Loucy (cell line): Measurements from ENCODE around the gene ARHGEF10L.

ENCODE experiments used
- H2AFZ ChIP-seq: fragments of 200-600 bp; sonication (generic); 2 replicates; pipeline ENCODE4 v1.6.0; 2016; ENCODE audit warnings: antibody characterized with exemption, mild to moderate bottlenecking, low read length, moderate library complexity
- H3F3A ChIP-seq: fragments of 200-600 bp; 2 replicates; pipeline ENCODE4 v1.6.0; 2016; ENCODE audit warnings: antibody characterized with exemption, low read depth, mild to moderate bottlenecking
- H3K27me3 ChIP-seq: fragments of 200-600 bp; sonication (generic); 2 replicates; pipeline ENCODE4 v1.6.1; 2014; ENCODE audit warnings: low read length, mild to moderate bottlenecking; ENCODE audit not compliant: insufficient read depth, poor library complexity, severe bottlenecking
- H3K36me3 ChIP-seq: fragments of 200-600 bp; sonication (generic); 2 replicates; pipeline ENCODE4 v1.6.1; 2016; ENCODE audit warnings: low read length; ENCODE audit not compliant: insufficient read depth
- H3K4me1 ChIP-seq: fragments of 200-600 bp; sonication (generic); 2 replicates; pipeline ENCODE4 v1.5.1; 2014; ENCODE audit warnings: low read length, mild to moderate bottlenecking; ENCODE audit not compliant: insufficient read depth, poor library complexity, severe bottlenecking
- H3K4me2 ChIP-seq: fragments of 200-600 bp; sonication (generic); 2 replicates; pipeline ENCODE4 v1.6.0; 2014; ENCODE audit warnings: antibody characterized with exemption, low read length, low read depth, mild to moderate bottlenecking; ENCODE audit not compliant: poor library complexity, severe bottlenecking
- H3K4me3 ChIP-seq: fragments of 200-600 bp; sonication (generic); 2 replicates; pipeline ENCODE4 v1.5.1; 2014; ENCODE audit warnings: low read length, mild to moderate bottlenecking, mixed read lengths; ENCODE audit not compliant: poor library complexity, severe bottlenecking
- H3K79me2 ChIP-seq: fragments of 200-600 bp; sonication (generic); 2 replicates; pipeline ENCODE4 v1.6.1; 2014; ENCODE audit warnings: low read length; ENCODE audit not compliant: insufficient read depth
- H3K9ac ChIP-seq: fragments of 200-600 bp; sonication (generic); 2 replicates; pipeline ENCODE4 v1.6.0; 2014; ENCODE audit warnings: mild to moderate bottlenecking, low read depth, low read length, moderate library complexity; ENCODE audit not compliant: poor library complexity, severe bottlenecking
- H3K9me2 ChIP-seq: fragments of 200-600 bp; sonication (generic); replicated peaks from 2 replicates; pipeline ENCODE4 v1.6.1; 2016; ENCODE audit warnings: low read depth, low read length, mixed read lengths
- H3K9me3 ChIP-seq: fragments of 200-600 bp; sonication (generic); 2 replicates; pipeline ENCODE4 v1.6.1; 2014; ENCODE audit warnings: mild to moderate bottlenecking, antibody characterized with exemption, low read length, low read depth; ENCODE audit not compliant: insufficient read depth
- H4K20me1 ChIP-seq: fragments of 200-600 bp; sonication (generic); 2 replicates; pipeline ENCODE4 v1.6.0; 2014; ENCODE audit warnings: antibody characterized with exemption, low read length, mild to moderate bottlenecking; ENCODE audit not compliant: insufficient read depth, poor library complexity, severe bottlenecking
- EZH2phosphoT487 ChIP-seq: fragments of 200-600 bp; IDR thresholded peaks from 2 replicates; pipeline ENCODE4 v1.6.1; 2018; ENCODE audit warnings: antibody characterized with exemption, mild to moderate bottlenecking, moderate library complexity, borderline replicate concordance
- TF ChIP-seq, protein P1 (sequence below): fragments of 200-600 bp; sonication (generic); conservative IDR thresholded peaks from 2 replicates; pipeline ENCODE4 v1.5.1; 2014; ENCODE audit warnings: mild to moderate bottlenecking, antibody characterized with exemption, low read length

The ARHGEF10L gene

DNA sequence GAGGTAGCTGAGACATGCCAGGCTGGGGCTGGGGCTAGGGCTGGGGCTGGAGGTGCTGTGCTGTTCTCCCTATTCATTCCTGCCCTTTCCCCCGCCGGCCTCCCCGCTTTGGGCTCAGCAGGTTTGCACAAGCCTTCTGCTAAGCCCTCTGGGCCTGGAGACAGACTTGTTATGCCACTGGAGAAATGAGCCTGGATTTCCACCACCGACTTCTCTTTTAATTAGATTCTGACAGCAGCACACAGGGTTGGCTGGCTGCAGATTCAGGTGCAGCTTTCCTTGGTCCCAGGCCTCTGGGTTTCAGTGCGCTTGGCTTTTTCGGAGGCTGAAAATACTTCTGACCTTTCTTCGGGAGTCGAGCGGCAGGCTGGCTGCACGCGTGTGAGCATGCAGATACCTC, 144.1 kb downstream of the ARHGEF10L start:
- Histone ChIP-seq H2AFZ (no peak overlapping the region), H3K79me2 (no peaks in the 10 kb centered on the region), H3K4me3 (no peak overlapping the region), H3K9ac (no peak overlapping the region), H3K4me1 (no peaks in the 10 kb centered on the region), H3K9me2 (no peaks in the 10 kb centered on the region), H3K4me2 (no peak overlapping the region), H4K20me1 (no peaks in the 10 kb centered on the region), H3K9me3 (no peaks in the 10 kb centered on the region), H3K36me3 (no peaks in the 10 kb centered on the region), H3F3A (no peaks in the 10 kb centered on the region), H3K27me3 (no peaks in the 10 kb centered on the region)
- TF ChIP-seq, protein P1, sequence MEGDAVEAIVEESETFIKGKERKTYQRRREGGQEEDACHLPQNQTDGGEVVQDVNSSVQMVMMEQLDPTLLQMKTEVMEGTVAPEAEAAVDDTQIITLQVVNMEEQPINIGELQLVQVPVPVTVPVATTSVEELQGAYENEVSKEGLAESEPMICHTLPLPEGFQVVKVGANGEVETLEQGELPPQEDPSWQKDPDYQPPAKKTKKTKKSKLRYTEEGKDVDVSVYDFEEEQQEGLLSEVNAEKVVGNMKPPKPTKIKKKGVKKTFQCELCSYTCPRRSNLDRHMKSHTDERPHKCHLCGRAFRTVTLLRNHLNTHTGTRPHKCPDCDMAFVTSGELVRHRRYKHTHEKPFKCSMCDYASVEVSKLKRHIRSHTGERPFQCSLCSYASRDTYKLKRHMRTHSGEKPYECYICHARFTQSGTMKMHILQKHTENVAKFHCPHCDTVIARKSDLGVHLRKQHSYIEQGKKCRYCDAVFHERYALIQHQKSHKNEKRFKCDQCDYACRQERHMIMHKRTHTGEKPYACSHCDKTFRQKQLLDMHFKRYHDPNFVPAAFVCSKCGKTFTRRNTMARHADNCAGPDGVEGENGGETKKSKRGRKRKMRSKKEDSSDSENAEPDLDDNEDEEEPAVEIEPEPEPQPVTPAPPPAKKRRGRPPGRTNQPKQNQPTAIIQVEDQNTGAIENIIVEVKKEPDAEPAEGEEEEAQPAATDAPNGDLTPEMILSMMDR, result no peak
- no peak for TF ChIP-seq EZH2phosphoT487

DNA sequence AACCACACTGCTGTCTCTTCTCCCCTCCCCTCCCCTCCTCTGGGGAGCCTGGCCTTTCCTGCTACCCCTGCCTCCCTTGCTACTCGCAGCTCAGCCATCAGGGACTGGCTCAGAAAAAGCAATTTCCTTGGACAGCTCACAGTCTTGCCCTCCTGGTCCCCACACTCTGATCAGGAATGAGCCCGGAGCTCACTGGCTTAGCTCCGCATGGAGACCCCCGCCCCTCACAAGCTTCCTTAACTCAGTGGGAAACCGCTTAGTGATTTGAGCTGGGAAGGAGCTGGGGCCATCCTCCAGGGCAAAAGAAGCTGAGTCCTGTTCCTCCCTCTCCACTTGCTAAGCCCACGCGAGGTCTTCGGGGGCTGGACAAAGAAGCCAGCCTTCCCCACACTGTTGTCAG, 145.3 kb downstream of the ARHGEF10L start:
- no peak overlapping the region for H3K9ac ChIP-seq
- no peaks in the 10 kb centered on the region for H3K27me3 ChIP-seq
- H4K20me1 ChIP-seq, result no peaks in the 10 kb centered on the region
- H3K4me2 ChIP-seq, result no peak overlapping the region
- no peaks in the 10 kb centered on the region for H3K9me2 ChIP-seq
- no peaks in the 10 kb centered on the region for H3F3A ChIP-seq
- TF ChIP-seq EZH2phosphoT487, result no peak
- TF ChIP-seq, protein P1, result no peak
- H3K9me3 ChIP-seq, result no peaks in the 10 kb centered on the region
- no peaks in the 10 kb centered on the region for H3K4me1 ChIP-seq
- H3K79me2 ChIP-seq, result no peaks in the 10 kb centered on the region
- no peak overlapping the region for H2AFZ ChIP-seq
- no peaks in the 10 kb centered on the region for H3K36me3 ChIP-seq
- H3K4me3 ChIP-seq, result no peak overlapping the region

DNA sequence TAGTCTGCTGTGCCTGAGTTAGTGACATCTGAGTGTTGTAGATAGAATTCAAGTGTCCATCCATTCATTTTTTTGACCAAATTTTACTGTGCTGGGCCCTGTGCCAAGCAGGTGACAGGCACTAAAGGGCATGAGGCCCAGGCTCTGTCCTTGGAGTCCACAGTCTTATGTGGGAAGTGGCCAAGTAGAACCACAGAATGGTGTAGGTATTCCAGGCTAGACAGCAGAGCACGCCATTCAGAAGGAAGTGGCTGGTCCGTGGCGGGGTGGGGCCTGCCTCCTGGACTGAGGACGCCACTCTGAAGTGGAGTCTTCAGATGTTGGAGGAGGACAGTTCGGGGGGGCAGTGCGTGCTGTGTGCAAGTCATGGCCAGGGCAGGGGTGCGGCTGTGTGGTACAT, 146.8 kb downstream of the ARHGEF10L start:
- no peaks in the 10 kb centered on the region for H3K9me3 ChIP-seq
- no peaks in the 10 kb centered on the region for H3K4me1 ChIP-seq
- no peak overlapping the region for H3K4me2 ChIP-seq
- TF ChIP-seq EZH2phosphoT487, result no peak
- TF ChIP-seq, protein P1, result no peak
- no peaks in the 10 kb centered on the region for H3F3A ChIP-seq
- no peaks in the 10 kb centered on the region for H3K27me3 ChIP-seq
- no peaks in the 10 kb centered on the region for H3K79me2 ChIP-seq
- H3K9me2 ChIP-seq, result no peaks in the 10 kb centered on the region
- H4K20me1 ChIP-seq, result no peaks in the 10 kb centered on the region
- H3K9ac ChIP-seq, result no peak overlapping the region
- no peaks in the 10 kb centered on the region for H3K36me3 ChIP-seq
- no peak overlapping the region for H3K4me3 ChIP-seq
- no peak overlapping the region for H2AFZ ChIP-seq
